HL-60 (cell line): ENCODE data around the gene TPCN2.

Experiments
- GABPA ChIP-seq: IDR thresholded peaks from 2 replicates; pipeline ENCODE4 v1.6.1; 2012; ENCODE audit warnings: low read depth
- POLR2AphosphoS5 ChIP-seq: IDR thresholded peaks from 2 replicates; pipeline ENCODE4 v1.6.1; 2012; ENCODE audit warnings: low read depth
- TF ChIP-seq, protein P1 (sequence below): IDR thresholded peaks from one replicate; pipeline ENCODE4 v1.5.1; 2011; ENCODE audit warnings: low read length, control low read depth, inconsistent platforms; ENCODE audit not compliant: insufficient read depth
- TF ChIP-seq, protein P2 (sequence below): IDR thresholded peaks from 2 replicates; pipeline ENCODE4 v1.6.1; 2012; ENCODE audit warnings: low read depth; ENCODE audit not compliant: insufficient replicate concordance

DNA sequence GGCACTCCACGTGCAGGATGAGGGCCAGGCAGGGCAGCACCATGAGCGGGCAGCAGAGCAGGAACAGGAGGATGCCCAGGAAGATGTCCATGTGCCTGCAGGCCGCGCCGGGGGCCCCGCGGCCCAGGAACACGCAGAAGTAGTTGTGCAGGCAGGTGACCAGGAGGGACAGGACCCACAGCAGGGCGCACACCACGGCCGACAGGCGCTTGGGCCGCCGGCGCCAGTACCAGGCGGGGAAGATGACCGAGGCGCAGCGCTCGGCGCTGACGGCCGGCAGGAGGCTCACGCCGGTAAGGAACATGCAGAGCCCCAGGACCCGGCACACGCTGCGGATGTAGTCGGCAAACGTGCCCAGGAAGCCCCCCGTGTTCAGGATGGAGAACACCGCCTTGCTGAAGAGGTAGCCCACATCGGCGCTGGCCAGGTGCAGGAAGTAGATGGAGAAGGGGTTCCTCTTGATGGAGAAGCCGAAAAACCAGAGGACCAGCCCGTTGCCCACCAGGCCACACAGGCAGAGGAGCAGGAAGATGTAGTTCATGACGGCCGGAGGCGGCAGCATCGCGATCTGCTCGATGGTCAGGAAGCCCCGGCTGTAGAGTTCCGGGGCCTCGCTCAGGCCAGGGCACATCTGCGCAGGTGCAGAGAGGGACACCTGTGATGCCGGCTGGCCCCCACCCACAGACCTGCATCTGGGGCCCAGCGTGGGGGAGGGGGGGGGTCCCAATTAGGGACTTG, 42.9 kb upstream of the TPCN2 start:
- TF ChIP-seq, protein P1, sequence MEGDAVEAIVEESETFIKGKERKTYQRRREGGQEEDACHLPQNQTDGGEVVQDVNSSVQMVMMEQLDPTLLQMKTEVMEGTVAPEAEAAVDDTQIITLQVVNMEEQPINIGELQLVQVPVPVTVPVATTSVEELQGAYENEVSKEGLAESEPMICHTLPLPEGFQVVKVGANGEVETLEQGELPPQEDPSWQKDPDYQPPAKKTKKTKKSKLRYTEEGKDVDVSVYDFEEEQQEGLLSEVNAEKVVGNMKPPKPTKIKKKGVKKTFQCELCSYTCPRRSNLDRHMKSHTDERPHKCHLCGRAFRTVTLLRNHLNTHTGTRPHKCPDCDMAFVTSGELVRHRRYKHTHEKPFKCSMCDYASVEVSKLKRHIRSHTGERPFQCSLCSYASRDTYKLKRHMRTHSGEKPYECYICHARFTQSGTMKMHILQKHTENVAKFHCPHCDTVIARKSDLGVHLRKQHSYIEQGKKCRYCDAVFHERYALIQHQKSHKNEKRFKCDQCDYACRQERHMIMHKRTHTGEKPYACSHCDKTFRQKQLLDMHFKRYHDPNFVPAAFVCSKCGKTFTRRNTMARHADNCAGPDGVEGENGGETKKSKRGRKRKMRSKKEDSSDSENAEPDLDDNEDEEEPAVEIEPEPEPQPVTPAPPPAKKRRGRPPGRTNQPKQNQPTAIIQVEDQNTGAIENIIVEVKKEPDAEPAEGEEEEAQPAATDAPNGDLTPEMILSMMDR = no peak
- TF ChIP-seq POLR2AphosphoS5 (no peak), GABPA (no peak)
- TF ChIP-seq, protein P2, sequence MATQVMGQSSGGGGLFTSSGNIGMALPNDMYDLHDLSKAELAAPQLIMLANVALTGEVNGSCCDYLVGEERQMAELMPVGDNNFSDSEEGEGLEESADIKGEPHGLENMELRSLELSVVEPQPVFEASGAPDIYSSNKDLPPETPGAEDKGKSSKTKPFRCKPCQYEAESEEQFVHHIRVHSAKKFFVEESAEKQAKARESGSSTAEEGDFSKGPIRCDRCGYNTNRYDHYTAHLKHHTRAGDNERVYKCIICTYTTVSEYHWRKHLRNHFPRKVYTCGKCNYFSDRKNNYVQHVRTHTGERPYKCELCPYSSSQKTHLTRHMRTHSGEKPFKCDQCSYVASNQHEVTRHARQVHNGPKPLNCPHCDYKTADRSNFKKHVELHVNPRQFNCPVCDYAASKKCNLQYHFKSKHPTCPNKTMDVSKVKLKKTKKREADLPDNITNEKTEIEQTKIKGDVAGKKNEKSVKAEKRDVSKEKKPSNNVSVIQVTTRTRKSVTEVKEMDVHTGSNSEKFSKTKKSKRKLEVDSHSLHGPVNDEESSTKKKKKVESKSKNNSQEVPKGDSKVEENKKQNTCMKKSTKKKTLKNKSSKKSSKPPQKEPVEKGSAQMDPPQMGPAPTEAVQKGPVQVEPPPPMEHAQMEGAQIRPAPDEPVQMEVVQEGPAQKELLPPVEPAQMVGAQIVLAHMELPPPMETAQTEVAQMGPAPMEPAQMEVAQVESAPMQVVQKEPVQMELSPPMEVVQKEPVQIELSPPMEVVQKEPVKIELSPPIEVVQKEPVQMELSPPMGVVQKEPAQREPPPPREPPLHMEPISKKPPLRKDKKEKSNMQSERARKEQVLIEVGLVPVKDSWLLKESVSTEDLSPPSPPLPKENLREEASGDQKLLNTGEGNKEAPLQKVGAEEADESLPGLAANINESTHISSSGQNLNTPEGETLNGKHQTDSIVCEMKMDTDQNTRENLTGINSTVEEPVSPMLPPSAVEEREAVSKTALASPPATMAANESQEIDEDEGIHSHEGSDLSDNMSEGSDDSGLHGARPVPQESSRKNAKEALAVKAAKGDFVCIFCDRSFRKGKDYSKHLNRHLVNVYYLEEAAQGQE = no peak
